Ammon's horn (tissue), 1 donor: ENCODE measurements around the gene PCDHA3.
"Not testable (repeated sequence)": the region's sequence is repeated elsewhere in the genome, so short reads cannot be mapped to it uniquely, and the experiment has no call there.

Experiments
- DNase-seq: peaks from one replicate; pipeline ENCODE4 v3.0.0-alpha.2; 2016; ENCODE audit warnings: low spot score

PCDHA3 gene

DNA sequence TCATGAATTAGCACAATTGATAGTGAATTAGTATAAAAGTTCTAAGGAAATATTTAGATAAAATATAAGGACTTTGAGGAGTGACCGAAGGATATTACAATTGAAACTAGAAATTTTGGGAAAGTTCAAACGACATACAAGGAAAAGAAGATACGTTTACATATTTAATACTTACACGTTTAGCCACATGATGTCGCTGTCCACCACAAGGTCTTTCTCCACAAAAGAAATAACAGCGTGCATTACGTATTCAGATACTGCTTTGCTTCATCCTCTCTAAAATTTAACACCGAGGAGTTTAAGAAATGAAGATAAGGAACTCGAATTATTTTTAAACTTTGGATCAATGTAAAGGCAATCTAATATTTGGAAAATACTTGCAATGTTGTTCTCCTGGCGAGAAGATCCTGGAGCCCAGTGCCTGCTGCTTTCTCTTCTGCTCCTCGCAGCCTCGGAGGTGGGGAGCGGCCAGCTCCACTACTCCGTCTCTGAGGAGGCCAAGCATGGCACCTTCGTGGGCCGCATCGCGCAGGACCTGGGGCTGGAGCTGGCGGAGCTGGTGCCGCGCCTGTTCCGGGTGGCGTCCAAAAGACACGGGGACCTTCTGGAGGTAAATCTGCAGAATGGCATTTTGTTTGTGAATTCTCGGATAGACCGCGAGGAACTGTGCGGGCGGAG is at the start of gene PCDHA3:
PCDHA3 (plus strand) TSS at position 242 of the 678 bp plus-strand sequence.
- DNase-seq, result peak; percentile 67

DNA sequence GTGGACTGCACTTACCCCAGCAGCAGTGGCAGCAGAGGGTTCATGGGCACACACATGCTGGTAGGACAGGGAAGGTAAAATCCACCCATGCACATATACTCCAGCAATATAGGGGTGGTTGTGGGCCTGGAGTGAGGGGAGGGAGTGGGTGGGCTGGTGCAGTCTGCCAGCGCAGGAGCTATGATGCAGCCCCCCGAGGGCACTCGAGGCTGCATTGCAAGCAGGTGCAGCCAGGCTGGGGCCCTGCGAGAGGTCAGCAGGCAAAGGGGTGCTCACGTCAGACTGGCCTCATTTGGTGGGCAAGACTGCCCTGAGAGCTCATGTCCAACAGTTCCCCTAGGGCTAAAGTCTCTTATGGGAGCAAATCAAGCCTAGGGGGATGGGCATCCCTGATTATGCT is 47.3 kb upstream of the PCDHA3 start:
- no peak for DNase-seq

DNA sequence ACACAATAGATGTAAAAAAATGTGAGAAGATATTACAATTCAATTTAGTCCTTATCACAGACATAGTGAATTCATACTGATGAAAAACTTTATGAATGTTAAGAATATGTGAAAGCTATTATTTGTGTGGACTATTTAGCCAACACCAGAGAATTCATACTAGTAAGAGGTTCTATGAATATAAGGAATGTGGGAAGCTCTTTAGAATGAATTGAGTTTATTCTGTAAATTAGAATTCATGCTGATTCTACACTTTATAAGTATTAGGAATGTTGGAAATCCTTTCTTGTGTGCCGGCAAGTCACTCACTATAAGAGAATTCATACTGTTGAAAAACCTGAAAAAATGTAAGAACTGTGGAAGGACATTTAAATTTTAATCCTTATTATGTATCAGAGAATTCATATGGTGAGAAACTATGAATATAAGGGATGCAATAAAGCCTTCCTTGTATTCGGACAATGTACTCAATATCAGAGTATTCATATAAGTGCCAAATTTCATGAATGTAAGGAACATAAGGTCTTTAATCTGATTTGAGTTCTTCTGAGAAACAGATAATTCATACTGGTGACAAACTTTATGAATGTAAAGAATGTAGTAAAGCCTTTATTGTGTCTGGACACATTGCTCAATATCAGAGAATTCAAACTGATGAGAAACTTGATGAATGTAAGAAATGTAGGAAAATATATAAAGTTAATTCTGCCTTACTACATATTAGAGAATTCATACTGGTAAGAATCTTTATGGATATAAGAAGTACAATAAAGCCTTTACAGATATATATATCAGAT is 36.5 kb upstream of the PCDHA3 start:
- no peak for DNase-seq

DNA sequence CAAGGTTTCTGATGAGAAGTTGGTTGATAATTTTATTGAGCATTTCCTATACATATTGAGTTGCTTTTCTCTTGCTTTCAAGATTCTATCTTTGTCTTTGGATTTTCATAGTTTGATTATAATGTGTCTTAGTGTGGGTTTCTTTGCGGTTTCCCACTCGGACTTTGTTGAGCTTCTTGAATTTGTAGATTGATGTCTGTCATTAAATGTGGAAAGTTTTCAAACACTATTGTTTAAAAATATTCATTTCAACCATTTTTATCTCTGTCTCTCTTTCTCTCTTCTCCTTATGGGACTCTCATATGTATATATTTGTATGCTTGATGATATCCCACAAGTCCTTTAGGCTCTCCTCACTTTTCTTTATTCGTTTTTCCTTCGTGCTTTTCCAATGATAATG is 33.4 kb upstream of the PCDHA3 start:
- no peak for DNase-seq

DNA sequence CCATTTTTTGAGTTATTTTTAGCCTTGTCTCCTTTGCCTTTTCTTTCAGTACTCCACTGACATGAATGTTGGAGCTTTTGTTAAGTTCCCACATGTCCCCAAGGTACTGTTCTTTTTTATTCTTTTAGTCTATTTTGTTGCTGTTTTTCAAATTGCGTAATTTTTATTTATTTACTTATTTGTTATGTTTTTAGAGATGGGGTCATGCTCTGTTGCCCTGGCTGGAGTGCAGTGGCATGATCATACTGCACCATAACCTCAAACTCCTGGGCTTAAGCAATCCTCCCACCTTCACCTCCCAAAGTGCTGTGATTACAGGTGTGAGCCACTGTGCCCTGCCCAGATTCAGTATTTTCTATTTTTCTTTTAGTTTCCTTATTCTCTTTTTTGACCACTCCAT is 20.3 kb upstream of the PCDHA3 start:
- no peak for DNase-seq

DNA sequence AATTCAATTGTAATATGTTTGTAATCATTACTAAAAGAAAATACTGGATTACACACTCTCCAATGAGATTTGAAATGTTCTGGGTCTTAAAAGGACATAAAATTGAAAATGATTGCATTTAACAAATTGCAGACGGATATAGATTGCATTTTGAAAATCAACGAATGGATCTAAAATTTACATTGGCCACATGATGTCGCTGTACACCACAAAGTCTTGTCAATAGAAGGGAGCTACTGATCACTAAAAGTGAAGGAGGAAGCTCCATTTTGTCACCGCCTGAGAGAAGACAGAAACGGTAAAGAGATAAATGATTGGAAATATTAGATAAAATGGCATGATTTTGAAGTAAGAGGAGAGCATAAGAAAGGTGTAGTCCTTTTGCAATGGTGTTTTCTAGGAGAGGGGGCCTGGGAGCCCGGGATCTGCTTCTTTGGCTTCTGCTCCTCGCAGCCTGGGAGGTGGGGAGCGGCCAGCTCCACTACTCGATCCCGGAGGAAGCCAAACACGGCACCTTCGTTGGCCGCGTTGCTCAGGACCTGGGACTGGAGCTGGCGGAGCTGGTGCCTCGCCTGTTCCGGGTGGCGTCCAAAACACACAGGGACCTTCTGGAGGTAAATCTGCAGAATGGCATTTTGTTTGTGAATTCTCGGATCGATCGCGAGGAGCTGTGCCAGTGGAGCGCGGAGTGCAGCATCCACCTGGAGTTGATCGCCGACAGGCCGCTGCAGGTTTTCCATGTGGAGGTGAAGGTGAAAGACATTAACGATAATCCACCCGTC is 14.8 kb upstream of the PCDHA3 start, which contains the start of gene PCDHA1:
PCDHA1 (plus strand) TSS at position 236 of the 782 bp plus-strand sequence.
- no peak for DNase-seq

DNA sequence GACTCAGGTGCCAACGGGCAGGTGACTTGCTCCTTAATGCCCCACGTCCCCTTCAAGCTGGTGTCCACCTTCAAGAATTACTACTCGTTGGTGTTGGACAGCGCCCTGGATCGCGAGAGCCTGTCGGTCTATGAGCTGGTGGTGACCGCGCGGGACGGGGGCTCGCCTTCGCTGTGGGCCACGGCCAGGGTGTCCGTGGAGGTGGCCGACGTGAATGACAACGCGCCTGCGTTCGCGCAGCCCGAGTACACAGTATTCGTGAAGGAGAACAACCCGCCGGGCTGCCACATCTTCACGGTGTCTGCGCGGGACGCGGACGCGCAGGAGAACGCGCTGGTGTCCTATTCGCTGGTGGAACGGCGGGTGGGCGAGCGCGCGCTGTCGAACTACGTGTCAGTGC is 13.4 kb upstream of the PCDHA3 start:
- not testable (repeated sequence) for DNase-seq

DNA sequence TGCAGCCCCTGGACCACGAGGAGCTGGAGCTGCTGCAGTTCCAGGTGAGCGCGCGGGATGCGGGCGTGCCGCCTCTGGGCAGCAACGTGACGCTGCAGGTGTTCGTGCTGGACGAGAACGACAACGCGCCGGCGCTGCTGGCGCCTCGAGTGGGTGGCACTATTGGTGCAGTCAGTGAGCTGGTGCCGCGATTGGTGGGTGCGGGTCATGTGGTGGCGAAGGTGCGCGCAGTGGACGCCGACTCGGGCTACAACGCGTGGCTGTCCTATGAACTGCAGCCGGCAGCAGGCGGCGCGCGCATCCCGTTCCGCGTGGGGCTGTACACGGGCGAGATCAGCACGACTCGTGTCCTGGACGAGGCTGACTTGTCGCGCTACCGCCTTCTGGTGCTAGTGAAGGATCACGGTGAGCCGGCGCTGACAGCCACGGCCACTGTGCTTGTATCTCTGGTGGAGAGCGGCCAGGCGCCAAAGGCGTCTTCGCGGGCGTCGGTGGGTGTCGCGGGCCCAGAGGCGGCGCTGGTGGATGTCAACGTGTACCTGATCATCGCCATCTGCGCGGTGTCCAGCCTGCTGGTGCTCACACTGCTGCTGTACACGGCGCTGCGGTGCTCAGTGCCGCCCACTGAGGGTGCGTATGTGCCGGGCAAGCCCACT is 12.9 kb upstream of the PCDHA3 start:
- not testable (repeated sequence) for DNase-seq

DNA sequence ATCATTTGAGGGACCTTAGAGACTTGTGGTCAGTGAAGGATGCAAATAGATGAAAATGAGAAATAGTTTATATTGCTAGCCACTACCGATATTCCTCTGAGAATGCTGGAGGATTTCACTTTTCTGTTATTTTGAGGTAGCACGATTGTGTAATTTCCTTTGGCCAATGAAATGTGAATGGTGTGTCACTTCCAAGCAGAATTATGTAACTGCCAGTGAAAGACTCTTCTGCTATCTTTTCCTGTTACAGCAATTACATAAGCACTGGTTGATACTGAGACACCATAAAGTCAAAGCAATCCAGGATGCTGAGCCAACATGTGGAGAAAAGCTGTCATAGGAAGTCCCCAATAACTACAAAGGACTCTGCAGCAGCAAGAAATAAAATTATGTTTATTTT is 9.8 kb upstream of the PCDHA3 start:
- DNase-seq, result no peak

DNA sequence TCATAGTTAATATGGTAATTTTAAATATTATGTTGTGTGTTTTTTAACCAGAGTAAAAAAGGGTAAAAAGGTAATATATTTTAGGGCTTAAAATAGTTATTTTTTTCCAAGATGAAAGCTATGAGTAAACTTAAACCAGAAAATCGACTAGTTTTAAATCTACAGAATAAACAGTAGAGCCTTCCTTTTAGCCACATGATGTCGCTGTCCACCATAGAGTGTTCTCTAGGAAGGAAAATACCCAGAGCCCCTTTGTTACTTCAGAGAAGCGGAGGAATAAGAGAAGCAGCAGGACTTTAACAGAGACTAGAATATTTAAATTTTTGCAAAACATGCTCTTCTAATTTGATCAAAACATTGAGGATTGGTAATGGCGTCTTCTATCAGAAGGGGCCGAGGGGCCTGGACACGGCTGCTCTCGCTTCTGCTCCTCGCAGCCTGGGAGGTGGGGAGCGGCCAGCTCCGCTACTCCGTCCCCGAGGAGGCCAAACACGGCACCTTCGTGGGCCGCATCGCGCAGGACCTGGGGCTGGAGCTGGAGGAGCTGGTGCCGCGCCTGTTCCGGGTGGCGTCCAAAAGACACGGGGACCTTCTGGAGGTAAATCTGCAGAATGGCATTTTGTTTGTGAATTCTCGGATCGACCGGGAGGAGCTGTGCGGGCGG is 6.1 kb upstream of the PCDHA3 start, which contains the start of gene PCDHA2:
PCDHA2 (plus strand) TSS at position 258 of the 664 bp plus-strand sequence.
- peak; percentile 25 for DNase-seq

DNA sequence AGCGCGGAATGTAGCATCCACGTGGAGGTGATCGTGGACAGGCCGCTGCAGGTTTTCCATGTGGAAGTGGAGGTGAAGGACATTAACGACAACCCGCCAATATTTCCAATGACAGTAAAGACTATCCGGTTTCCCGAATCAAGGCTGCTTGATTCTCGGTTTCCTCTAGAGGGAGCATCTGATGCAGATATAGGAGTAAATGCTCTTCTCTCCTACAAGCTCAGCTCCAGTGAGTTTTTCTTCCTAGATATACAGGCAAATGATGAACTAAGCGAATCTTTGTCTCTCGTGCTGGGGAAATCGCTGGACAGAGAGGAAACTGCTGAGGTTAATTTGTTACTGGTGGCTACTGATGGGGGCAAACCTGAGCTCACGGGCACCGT is 5.6 kb upstream of the PCDHA3 start:
- DNase-seq, result peak; percentile 11

DNA sequence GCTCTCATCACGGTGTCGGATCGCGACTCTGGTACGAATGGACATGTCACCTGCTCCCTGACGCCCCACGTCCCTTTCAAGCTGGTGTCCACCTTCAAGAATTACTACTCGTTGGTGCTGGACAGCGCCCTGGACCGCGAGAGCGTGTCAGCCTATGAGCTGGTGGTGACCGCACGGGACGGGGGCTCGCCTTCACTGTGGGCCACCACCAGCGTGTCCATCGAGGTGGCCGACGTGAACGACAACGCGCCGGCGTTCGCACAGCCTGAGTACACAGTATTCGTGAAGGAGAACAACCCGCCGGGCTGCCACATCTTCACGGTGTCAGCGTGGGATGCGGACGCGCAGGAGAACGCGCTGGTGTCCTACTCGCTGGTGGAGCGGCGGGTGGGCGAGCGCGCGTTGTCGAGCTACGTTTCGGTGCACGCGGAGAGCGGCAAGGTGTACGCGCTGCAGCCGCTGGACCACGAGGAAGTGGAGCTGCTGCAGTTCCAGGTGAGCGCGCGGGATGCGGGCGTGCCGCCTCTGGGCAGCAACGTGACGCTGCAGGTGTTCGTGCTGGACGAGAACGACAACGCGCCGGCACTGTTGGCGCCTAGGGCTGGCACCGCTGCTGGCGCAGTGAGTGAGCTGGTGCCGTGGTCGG is 4.7 kb upstream of the PCDHA3 start:
- not testable (repeated sequence) for DNase-seq

DNA sequence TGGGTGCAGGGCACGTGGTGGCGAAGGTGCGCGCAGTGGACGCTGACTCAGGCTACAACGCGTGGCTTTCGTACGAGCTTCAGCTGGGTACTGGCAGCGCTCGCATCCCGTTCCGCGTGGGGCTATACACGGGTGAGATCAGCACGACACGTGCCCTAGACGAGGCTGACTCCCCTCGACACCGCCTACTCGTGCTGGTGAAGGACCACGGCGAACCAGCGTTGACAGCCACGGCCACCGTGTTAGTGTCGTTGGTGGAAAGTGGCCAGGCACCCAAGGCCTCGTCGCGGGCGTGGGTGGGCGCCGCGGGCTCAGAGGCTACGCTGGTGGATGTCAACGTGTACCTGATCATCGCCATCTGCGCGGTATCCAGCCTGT is 4.2 kb upstream of the PCDHA3 start:
- no peak for DNase-seq

DNA sequence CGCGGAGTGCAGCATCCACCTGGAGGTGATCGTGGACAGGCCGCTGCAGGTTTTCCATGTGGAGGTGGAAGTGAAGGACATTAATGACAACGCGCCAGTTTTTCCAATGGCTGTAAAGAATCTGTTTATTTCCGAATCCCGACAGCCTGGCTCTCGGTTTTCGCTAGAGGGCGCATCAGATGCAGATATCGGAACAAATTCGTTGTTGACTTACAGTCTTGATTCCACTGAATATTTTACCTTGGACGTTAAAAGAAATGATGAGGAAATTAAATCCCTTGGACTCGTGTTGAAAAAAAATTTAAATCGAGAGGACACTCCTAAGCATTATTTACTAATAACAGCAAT is 611 bp downstream of the PCDHA3 start:
- peak; percentile 28 for DNase-seq

DNA sequence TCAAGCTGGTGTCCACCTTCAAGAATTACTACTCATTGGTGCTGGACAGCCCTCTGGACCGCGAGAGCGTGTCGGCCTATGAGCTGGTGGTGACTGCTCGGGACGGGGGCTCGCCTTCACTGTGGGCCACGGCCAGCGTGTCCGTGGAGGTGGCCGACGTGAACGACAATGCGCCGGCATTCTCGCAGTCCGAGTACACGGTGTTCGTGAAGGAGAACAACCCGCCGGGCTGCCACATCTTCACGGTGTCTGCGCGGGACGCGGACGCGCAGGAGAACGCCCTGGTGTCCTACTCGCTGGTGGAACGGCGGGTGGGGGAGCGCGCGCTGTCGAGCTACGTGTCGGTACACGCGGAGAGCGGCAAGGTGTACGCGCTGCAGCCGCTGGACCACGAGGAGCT is 1.5 kb downstream of the PCDHA3 start:
- DNase-seq, result not testable (repeated sequence)

DNA sequence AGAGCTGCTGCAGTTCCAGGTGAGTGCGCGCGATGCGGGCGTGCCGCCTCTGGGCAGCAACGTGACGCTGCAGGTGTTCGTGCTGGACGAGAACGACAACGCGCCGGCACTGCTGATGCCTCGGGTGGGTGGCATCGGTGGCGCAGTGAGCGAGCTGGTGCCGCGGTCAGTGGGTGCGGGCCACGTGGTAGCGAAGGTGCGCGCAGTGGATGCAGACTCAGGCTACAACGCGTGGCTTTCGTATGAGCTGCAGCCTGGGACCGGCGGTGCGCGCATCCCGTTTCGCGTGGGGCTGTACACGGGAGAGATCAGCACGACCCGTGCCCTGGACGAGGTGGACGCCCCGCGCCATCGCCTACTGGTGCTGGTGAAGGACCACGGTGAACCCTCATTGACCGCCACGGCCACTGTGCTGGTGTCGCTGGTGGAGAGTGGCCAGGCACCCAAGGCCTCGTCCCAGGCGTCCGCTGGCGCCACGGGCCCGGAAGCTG is 2.0 kb downstream of the PCDHA3 start:
- no peak for DNase-seq

DNA sequence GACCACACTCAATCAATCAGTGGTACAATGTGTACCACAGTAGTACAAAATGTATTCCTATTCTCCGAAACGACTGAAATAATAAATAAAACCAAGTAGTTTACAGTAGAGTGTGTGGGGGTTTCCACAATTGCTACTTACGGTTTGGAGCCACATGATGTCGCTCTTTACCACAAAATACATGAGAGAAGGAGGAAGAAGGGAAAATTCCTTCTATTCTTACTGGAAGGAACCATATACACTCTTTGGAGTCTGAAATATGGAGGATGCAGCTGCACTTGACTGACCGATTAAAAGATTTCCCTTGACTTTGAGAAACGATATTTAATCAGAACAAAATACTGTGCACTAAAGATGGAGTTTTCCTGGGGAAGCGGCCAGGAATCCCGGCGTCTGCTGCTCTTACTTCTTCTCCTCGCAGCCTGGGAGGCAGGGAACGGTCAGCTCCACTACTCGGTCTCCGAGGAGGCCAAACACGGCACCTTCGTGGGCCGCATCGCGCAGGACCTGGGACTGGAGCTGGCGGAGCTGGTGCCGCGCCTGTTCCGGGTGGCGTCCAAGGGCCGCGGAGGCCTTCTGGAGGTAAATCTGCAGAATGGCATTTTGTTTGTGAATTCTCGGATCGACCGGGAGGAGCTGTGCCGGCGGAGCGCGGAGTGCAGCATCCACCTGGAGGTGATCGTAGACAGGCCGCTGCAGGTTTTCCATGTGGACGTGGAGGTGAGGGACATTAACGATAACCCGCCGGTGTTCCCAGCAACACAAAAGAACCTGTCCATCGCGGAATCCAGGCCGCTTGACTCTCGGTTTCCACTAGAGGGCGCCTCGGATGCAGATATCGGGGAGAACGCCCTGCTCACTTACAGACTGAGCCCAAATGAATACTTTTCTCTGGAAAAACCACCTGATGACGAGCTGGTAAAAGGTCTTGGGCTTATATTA is 6.2 kb downstream of the PCDHA3 start, which contains the start of gene PCDHA4:
PCDHA4 (plus strand) TSS at position 235 of the 942 bp plus-strand sequence.
- DNase-seq, result peak; percentile 43

DNA sequence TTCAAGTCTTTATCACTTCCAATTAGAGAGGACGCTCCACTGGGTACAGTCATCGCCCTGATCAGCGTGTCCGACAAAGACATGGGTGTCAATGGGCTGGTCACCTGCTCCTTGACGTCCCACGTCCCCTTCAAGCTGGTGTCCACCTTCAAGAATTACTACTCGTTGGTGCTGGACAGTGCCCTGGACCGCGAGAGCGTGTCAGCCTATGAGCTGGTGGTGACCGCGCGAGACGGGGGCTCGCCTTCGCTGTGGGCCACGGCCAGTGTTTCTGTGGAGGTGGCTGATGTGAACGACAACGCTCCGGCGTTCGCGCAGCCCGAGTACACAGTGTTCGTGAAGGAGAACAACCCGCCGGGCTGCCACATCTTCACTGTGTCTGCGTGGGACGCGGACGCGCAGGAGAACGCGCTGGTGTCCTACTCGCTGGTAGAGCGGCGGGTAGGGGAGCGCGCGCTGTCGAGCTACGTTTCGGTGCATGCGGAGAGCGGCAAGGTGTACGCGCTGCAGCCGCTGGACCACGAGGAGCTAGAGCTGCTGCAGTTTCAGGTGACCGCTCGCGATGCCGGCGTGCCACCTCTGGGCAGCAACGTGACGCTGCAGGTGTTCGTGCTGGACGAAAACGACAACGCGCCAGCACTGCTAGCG is 7.5 kb downstream of the PCDHA3 start:
- not testable (repeated sequence) for DNase-seq

DNA sequence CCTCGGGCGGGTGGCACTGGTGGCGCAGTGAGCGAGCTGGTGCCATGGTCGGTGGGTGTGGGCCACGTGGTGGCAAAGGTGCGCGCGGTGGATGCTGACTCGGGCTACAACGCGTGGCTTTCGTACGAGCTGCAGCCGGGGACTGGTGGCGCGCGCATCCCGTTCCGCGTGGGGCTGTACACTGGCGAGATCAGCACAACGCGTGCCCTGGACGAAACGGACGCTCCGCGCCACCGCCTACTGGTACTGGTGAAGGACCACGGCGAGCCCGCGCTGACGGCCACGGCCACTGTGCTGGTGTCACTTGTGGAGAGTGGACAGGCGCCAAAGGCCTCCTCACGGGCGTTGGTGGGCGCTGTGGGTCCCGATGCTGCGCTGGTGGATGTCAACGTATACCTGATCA is 8.0 kb downstream of the PCDHA3 start:
- DNase-seq, result no peak
